ENCODE results near the gene NMNAT1. TPM values are rescaled to one million over a fixed set of nuclear protein-coding genes. Genes with fewer than 3 reads are reported as not detected.

The NMNAT1 gene
- total RNA-seq, result 1 to 10 TPM; 6.6 to 8.3 (median 6.9) TPM

DNA sequence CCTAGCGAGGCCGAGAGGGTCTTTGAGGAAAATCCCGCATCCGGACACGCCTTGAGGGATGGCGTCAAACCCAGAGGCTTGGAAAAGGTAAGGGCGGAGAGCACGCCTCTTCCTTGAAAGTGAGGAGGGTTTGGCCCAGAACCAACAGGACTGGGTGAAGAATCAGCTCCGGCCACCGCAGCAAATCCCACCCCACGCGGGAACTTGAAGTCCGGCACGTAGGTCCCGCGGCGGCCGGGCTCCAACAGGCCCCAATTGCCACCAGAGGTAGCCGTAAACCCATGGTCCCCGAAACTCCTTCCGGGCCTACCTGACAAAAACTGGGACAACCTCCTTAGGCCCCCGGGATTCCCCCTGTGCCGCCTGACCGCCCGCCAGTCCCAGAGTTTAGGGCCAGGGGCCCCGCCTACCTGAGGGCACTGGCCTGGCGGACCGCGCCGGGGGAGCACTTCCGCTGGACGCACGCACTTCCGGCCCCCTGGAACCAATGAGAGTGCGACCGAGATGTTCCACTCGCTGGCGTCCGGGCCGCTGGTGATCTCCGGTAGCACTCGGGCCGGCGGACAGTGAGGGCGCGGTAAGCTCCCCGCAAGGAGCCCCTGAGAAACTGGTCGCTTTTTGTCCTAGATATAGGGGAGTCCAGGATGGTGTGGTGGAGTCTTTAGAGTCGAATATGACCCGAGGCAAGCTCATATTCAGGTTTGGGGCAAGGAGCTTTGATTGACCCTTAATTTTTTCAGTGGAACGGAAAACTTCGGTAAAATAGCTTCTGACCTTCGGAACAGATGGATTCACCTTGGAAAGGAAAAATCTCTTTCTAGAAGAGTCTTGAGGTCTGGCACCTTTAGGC lies at the start of gene NMNAT1, which contains the start of gene LZIC:
TSS of gene NMNAT1 (plus strand) at position 537 of the 850 bp plus-strand sequence. CDS start 28,599 bp downstream, outside the sequence.
TSS of gene LZIC (minus strand) at position 453 of the 850 bp plus-strand sequence. CDS start 6,772 bp downstream, outside the sequence.
- H3K36me3 ChIP-seq, result no peaks in the 10 kb centered on the region
- H3K27me3 ChIP-seq, result no peaks in the 10 kb centered on the region
- intact Hi-C loops (cut with DNase I; ENCODE audit: low total_unique reads), result no loop called here
- peak; percentile 84 to 89 for DNase-seq (ENCODE audit: low spot score in 2 of 2)
- no peaks in the 10 kb centered on the region for H3K9me3 ChIP-seq
- H3K4me1 ChIP-seq, result no peaks in the 10 kb centered on the region
- peak within 1 kb of the TSS; percentile 65 to 85 (median 77) for H3K4me3 ChIP-seq
- TF ChIP-seq POLR2AphosphoS5 (IDR thresholded peaks at IDR 0.05), result peak; percentile 74 to 90 (median 76)
- TF ChIP-seq CTCF (IDR thresholded peaks at IDR 0.05), result peak in 1 of 3 donors; percentile 12
- TF ChIP-seq POLR2A (IDR thresholded peaks at IDR 0.05), result peak; percentile 48
- H3K27ac ChIP-seq, result peak within 1 kb of the TSS; percentile 89 to 95

DNA sequence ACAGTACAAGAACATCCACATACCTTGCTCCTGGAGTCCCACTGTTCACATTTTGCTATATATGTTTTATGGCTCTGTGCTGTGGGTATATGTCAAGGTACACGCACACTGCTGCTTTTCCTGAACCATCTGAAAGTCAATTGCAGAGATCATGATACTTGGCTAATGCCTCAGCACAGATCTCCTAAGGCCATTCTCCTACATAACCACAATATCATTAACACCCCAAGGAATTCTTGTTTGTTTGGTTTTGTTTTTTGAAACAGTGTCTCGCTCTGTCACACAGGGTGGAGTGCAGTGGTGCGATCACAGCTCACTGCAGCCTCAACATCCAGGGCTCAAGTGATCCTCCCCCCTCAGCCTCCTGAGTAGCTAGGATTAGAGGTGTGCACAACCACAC lies 49.2 kb upstream of the NMNAT1 start:
- H3K4me1 ChIP-seq, result peaks cover 6 to 17% of the 10 kb centered on the region in 2 donors
- no peak for TF ChIP-seq POLR2A (IDR thresholded peaks at IDR 0.05)
- no peak for TF ChIP-seq POLR2AphosphoS5 (IDR thresholded peaks at IDR 0.05)
- no peak for TF ChIP-seq CTCF (IDR thresholded peaks at IDR 0.05)
- intact Hi-C loops (cut with DNase I; ENCODE audit: low total_unique reads), result no loop called here
- peak overlapping the region; percentile 1 to 91 for H3K27ac ChIP-seq
- no peaks in the 10 kb centered on the region for H3K27me3 ChIP-seq
- H3K4me3 ChIP-seq, result no peak overlapping the region
- DNase-seq (ENCODE audit: low spot score in 2 of 2), result no peak
- H3K36me3 ChIP-seq, result no peaks in the 10 kb centered on the region
- H3K9me3 ChIP-seq, result no peaks in the 10 kb centered on the region

DNA sequence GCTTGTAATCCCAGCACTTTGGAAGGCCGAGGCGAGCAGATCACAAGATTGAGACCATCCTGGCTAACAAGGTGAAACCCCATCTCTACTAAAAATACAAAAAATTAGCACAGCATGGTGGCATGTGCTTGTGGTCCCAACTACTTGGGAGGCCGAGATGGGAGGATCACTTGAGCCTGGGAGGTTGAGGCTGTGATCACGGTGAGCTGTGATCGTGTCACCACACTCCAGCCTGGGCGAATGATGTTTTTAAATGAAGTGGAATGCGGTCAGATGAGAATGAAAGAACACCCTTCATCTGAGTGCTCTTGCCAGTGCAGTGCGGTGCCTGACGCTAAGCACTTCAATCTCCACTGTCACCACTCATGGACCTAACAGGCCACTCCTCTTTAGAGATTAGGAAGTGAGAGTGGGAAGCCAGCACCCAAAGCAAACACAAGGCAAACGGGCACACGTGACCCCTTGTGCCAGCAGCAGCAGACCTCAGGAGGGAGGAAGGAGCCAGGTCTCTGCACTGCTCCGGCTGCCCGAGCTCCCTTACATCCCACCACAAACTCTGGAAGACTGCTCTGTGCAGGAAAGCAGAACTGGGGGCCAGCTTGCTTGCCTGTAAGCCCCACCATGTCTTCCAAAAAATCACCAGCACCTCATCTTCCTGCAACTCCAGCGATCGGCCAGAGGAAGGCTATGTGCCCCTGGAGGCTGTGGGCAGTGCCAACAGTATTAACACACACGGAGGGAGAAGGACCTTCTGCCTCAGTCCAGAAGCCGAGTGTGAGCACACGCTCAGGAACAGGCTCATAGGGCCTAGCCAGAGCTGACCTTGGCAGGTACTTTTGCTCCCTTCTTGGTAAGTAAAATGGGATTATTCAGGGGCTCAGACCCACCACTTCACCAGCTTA lies 42.9 kb upstream of the NMNAT1 start:
- H3K4me3 ChIP-seq, result peak overlapping the region in 2 of 3 donors; percentile 7 to 16
- H3K4me1 ChIP-seq, result peaks cover 0 to 19% of the 10 kb centered on the region in 2 donors
- intact Hi-C loops (cut with DNase I; ENCODE audit: low total_unique reads), result loop anchor here (5.0 kb wide), 1 partner anchor 907 kb away; no protein-coding TSS in a partner anchor
- TF ChIP-seq CTCF (IDR thresholded peaks at IDR 0.05) (peak in 1 of 3 donors; percentile 7), POLR2A (IDR thresholded peaks at IDR 0.05) (no peak), POLR2AphosphoS5 (IDR thresholded peaks at IDR 0.05) (no peak)
- no peaks in the 10 kb centered on the region for H3K36me3 ChIP-seq
- H3K27ac ChIP-seq, result peak overlapping the region; percentile 41 to 57
- H3K9me3 ChIP-seq, result no peaks in the 10 kb centered on the region
- H3K27me3 ChIP-seq, result no peaks in the 10 kb centered on the region
- no peak for DNase-seq (ENCODE audit: low spot score in 2 of 2)

- peak overlapping the region; percentile 32 to 57 for H3K27ac ChIP-seq
- H3K4me3 ChIP-seq, result no peak overlapping the region
- TF ChIP-seq POLR2A (IDR thresholded peaks at IDR 0.05) (no peak), POLR2AphosphoS5 (IDR thresholded peaks at IDR 0.05) (no peak), CTCF (IDR thresholded peaks at IDR 0.05) (no peak)
Observed at GRCh38 chr1:9901148-9902059, 41.9 kb upstream of the NMNAT1 start.

More at GRCh38 chr1:9901148-9902059, 41.9 kb upstream of the NMNAT1 start:
- no peaks in the 10 kb centered on the region for H3K9me3 ChIP-seq
- no peak for DNase-seq (ENCODE audit: low spot score in 2 of 2)
- no peaks in the 10 kb centered on the region for H3K27me3 ChIP-seq
- peaks cover 0 to 19% of the 10 kb centered on the region in 2 donors for H3K4me1 ChIP-seq
- intact Hi-C loops (cut with DNase I; ENCODE audit: low total_unique reads), result loop anchor here (5.0 kb wide), 1 partner anchor 906 kb away; no protein-coding TSS in a partner anchor
- H3K36me3 ChIP-seq, result no peaks in the 10 kb centered on the region
